Stimulated activated CD4-positive, alpha-beta T cell treated with anti-CD3 and anti-CD28 coated beads, Interleukin-15, amount 100 ng/mL, for 1 hour (primary cell): ENCODE measurements around the gene PTGIR.

Experiments
- DNase-seq, 2 donors: peaks; one replicate each; pipeline ENCODE4 v3.0.0-alpha.2; 2020; ENCODE audit warnings: low read depth in 1 of 2, low spot score in 1 of 2

The PTGIR gene

DNA sequence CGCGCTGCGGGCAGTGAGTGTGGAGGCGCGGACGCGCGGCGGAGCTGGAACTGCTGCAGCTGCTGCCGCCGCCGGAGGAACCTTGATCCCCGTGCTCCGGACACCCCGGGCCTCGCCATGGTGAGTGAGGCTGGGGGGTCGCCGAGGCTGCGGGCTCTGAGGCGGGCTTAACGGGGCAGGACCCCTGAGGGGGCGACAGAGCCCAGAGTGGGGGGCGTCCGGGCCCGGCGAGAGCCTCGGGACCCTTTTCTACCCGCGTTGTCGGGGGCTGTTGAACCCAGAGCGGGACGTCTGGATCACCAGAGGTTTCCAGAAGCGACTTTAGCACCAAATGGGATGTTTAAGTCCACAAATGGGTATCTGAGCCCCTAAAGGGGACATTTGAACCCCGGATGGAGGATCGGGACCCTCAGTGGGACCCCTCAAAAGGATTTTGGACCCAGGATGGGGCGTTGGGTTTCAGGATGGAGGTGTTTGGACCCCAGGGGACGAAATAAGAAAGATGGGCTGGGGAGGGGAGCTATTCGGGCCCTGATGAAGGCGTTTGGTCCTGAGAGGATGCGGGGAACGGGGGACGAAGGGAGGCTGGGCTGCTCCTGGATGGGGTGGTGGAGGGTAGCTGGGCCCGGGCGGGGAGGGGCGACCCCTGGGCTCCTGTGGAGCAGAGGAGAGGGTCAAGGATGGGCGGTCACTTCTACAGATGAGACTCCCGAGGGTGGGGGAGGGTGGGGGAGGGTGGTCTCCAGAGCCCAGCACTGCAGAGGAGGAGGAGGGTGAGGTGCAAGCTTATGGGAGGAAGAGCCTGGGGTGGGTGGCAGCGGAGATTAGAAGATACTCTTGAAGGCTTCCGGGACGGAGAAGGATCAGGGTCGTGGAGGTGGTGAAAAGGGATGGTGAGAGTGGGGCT is 23.3 kb downstream of the PTGIR start, which contains the start of gene CALM3:
TSS of gene CALM3 (plus strand) at position 13 of the 907 bp plus-strand sequence. CDS start at position 118, 105 bp downstream.
- DNase-seq, result no peak

DNA sequence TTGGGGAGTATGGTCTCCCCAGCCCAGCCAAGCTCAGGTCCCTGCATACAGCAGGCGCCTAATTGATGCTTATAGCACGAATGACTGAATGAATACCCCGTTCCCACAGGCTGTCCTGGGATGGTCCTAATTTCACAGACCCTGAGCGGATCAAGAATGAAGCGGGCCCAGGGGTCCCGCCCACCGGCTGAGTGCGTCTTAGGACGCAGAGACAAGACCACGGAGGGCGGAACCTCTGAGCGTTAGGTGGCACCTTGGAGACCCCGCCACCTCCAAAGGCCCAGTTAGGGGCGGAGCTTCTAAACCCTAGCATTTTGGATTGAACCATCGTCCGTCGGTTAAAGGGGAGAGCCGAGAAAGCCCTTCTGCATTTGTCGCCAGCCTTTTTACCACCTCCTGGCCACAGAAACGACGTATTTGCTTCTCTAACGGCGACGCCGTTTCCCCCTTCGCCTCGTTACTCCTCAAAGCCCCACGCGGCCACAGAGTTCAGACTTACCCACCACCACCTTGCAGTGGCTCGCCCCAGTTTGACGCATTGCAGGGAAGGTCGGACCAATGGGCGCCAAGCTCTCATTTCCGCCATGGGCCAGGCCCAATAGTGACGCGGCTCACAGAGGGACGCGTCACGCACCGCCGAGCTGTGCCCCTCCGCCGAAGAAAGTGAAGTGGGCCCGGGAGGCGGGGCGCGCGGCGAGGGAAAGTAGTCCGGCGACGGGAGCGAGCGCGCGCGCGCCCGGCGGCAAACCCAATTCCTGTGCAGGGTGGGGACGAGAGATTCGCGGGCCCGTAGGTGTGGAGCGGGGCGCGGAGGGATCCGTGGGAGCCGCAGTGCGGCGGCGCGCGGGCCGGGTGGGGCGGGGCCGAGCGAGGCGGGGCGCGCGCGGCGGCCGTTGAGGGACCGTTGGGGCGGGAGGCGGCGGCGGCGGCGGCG is 24.2 kb downstream of the PTGIR start:
- DNase-seq, result peak; percentile 96

DNA sequence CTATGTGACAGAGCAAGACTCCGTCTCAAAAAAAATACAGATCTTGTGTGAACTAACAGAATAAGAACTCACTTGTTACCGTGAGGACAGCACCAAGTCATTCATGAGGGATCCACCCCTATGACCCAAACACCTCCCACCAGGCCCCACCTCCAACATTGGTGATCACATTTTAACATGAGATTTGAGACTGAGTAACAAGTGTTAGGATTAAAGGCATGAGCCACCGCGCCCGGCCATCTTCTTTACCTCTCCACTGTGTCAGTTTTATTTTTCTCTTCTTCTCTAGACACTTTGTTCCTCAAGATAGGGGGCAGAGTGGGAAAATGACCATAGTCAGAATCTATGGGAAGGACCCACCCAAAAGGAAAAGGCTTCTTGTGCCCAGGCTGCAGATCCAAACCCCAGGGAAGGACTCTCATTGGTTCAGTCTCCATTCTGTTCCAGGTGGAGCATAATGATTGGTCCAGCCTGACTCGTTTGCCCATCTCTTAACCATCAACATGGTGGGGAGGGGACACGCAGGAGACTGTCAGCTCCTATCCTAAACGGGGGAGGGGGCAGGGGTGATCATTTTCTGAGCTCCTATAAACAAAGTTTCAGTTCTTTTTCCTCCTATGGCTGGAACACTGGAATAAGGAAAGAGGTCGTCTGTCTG is 25.0 kb downstream of the PTGIR start:
- no peak for DNase-seq

DNA sequence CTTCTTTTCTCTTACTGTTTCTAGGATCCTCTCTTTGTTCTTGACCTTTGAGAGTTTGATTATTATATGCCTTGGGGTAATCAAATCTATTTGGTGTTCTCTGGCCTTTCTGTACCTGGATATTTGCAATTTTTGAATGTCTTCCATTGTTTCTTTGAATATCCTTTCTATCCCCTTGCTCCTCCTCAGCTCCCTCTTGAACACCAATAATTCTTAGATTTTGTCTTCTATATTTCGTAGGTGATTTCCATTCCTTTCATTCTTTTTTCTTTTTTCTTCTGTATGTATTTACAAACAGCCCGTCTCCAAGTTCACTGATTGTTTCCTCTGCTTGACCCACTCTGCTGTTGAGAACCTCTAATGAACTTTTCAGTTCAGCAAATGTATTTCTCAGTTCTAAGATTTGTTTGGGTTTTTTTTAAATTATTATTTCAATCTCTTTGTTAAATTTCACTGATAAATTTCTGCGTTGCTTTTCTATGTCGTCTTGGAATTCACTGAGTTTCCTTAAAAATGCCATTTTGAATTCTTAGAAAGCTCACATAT is 26.4 kb downstream of the PTGIR start:
- DNase-seq, result no peak

DNA sequence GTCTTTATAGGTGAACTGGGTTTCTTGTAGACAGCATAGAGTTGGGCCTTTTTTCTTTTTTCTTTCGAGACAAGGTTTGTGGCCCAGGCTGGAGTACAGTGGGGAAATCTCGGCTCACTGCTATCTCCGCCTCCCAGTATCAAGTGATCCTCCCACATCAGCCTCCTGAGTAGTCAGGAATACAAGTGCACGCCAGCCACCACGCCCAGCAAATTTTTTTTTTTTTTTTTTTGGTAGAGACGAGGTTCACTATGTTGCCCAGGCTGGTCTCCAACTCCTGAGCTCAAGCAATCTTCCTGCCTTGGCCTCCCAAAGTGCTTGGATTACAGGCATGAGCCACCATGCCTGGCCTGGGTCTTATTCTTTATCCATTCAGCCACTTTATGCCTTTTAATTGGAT is 28.9 kb downstream of the PTGIR start:
- DNase-seq, result no peak

DNA sequence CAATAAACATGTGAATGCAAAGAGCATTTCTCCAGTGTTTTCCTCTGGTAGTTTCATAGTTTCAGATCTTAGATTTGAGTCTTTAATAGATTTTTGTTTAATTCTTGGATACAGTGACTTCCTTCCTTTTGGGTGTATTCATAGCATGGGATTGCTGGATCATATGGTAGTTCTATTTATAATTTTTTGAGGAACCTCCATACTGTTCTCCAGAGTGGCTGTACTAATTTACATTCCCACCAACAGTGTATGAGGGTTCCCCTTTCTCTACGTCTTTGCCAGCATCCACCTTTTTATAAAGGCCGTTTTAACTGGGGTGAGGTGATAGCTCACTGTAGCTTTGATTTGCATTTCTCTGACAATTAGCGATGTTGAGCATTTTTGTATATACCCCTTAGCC is 33.0 kb downstream of the PTGIR start:
- no peak for DNase-seq

DNA sequence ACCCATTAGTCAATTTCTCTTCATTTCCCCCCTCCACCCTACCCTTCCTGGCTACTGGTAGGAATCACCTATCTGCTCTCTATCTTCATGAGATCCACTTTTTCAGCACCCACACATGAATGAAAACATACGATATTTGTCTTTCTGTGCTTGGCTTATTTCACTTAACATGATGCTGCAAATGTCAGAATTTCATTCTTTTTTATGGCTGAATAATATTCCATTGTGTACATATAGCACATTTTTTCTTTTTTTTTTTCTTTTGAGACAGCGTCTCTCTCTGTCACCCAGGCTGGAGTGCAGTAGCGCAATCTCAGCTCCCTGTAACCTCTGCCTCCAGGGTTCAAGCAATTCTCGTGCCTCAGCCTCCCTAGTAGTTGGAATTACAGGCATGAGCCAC is 33.6 kb downstream of the PTGIR start:
- no peak for DNase-seq

DNA sequence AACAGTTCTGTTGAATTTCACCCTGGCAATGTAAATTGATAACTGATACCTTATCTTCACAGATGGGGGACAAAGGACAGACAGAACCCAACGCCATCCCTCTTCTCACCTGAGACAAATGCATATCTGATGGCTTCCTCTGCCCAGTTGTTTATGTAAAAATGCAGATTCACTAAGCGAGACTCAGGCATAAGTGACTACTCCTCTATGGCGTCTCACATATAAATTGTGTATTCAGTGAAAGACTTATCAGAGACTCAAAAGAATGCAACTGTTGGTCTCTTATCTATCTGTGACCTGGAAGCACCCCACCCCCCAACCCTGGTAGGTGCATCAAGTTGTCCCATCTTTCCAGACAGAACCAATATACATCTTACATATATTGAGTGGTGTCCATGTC is 37.0 kb downstream of the PTGIR start:
- no peak for DNase-seq

DNA sequence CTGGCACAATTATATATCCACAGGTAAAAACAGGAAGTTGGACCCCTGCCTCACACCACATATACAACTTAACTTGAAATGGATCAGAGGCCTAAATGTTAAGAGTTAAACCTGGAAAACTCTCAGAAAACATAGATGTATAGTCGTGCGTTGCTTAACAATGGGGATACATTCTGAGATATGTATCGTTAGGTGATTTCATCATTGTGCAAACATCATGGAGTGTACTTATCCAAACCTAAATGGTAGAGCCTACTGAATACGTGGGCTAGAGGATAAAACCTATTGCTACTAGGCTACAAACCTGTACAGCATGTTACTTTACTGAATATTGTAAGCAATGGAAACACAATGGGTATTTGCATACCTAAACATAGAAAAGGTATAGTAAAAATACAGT is 38.6 kb downstream of the PTGIR start:
- DNase-seq, result no peak

DNA sequence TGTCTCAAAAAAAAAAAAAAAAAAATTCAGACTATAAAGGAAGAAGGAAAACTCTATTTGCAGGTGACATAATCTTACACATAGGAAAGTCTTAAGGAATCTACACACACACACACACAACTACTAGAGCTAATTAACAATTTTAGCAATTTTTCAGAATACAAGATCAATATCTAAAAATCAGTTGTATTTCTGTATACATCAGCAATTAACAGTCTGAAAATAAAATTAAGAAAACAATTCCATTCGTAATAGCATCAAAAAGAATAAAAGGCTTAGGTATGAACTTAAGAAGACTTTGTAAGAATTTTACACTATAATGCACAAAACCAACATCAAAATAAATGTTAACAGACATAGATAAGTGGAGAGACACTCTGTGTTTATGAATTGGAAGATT is 39.4 kb downstream of the PTGIR start:
- DNase-seq, result no peak

DNA sequence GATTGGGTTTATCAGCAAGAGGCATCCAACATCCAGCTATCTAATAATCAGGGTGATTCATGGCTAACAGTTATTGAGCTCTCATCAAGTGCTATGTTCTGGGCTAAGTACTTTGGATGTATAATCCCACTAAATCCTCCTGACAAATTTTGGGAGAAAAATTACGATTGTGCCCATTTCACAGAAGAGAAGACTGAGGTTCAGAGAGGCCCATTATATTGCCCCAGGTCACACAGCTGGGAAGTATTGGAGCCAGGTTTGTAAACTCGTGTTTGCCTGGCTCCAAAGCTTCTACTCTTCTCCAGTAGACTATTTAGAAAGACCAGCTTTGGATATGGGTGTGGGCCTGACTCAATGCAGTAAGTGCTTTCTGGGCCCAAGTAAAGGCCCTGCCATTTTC is 44.6 kb downstream of the PTGIR start:
- DNase-seq, result no peak

DNA sequence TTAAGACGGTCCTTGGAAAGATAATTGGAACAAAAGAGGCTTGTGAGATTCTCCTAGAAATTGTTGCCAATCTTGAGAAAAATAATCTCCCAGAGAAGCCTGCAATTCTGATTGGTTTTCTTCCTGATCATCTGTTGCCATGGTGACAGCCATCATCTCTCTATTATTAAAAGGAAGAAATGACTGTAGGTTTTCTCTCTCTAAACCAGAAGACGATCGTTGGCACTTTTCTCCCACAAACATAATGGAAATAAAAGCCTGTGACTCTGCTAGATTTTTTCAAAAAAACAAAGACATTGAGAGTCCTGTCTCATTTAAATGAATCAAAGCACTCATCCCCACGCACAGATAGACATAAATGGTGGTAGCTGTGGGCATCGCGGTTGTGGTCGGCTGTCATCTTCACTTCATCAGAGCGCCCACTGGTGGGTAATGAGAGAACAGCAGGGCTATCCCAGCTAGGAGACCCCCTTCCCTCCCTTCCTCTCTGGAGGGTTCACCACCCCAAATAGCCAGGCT is 45.5 kb downstream of the PTGIR start:
- peak in 1 of 2 donors; percentile 3 for DNase-seq

DNA sequence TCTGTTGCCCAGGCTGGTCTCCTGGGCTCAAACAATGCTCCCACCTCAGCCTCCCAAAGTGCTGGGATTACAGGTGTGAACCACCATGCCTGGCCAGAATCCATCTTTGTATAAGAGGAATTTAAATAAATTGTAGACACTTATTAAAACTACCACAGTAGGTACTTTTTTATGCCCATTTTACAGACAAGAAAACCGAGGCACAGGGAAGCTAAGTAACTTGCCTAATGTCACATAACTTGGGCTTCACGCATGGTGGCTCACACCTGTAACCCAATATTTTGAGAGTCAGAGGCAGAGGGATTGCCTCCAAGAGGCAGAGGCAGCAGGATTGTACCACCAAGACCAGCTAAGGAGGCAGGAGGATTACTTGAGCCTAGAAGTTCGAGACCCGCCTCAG is 46.4 kb downstream of the PTGIR start:
- no peak for DNase-seq

DNA sequence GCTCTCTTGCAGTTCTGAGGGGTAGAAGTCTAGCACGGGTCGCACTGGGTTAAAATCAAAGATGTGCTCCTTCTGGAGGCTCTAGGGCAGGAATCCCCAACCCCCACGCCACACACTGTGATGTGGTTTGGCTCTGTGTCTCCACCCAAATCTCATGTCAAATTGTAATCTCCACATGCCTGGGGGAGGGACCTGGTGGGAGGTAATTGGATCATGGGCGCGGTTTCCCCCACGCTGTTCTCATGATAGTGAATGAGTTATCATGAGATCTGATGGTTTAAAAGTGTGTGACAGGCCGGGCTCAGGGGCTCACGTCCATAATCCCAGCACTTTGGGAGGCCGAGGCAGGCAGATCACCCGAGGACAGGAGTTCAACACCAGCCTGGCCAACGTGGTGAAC is 50.4 kb downstream of the PTGIR start:
- peak in 1 of 2 donors; percentile 23 for DNase-seq

DNA sequence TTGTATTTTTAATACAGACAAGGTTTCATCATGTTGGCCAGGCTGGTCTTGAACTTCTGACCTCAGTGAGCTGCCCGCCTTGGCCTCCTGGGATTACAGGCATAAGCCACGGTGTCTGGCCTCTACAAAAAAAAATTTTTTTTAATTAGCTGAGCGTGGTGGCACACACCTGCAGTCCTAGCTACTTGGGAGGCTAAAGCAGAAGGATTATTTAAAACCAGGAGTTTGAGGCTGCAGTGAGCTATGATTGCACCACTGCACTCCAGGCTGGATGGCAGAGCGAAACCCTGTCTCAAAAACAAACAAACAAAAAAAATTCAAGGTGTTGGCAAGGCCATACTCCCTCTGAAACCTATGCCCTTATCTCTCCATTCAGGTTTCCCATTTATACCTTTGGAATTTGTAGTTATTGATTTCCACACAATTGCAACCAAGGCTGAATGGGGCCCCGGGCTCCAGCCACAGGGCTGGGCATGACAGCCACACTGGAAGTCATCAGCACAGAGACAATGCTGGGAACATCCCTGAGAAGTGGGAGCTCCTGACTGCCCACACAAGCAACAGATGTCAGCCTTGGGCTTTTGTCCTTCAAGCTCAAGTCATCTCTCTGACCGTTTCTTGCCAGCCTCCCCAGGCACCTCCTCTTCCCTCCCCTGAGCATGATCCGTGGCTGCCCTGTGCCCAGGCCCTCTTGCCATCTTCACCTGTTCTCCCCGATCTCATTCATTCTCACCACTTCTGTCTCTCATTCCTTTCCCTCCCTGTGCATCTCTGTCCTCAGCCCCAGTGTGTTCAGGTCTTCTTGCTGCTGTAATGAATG is 51.0 kb downstream of the PTGIR start:
- DNase-seq, result no peak

DNA sequence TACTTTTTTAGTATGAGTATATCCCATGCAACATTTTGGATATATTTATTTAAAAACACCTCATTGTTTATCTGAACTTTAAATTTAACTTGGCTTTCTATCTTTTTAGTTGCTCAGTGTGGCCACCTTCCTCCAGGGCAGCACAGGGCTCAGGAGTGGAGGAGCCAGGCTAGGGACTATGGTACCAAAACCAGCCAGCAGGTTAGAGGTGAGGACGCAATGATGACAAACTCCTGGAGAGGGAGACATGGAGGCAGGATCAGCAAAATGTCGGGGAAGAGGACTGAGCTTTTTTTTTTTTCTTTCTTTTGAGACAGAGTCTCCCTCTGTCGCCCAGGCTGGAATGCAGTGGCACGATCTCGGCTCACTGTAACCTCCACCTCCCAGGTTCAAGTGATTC is 53.4 kb downstream of the PTGIR start:
- no peak for DNase-seq
